ENCODE results near the gene TSNAXIP1.

Gene TSNAXIP1

DNA sequence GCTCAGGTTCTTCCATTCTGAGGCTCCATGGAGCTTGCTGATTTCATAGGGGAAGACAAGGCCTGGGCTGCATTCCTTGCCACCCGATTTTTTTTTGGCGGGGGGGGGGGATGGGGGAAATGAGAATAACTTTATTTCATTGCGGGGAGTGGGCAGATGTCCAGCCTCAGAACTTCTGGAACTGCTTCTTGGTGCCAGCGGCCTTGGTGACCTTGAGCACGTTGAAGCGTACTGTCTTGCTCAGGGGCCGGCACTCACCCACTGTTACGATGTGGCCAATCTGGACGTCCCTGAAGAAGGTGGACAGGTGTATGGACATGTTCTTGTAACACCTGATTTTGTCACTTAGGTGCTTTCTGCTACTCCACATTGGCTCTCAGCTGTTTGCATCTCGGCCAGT lies 49.1 kb downstream of the TSNAXIP1 start:
- Histone ChIP-seq H4K20me1 (ENCODE audit: insufficient read depth, low read length, poor library complexity, severe bottlenecking) (peaks cover 44% of the 10 kb centered on the region), H3K4me1 (ENCODE audit: insufficient read depth, low read length, poor library complexity, severe bottlenecking) (peaks cover 11% of the 10 kb centered on the region), H3K9ac (ENCODE audit: low read depth, low read length, poor library complexity, severe bottlenecking) (no peak overlapping the region), H3K9me2 (replicated peaks; ENCODE audit: low read depth, low read length) (no peaks in the 10 kb centered on the region), H3K79me2 (ENCODE audit: insufficient read depth, low read length) (peaks cover 94% of the 10 kb centered on the region), H3K27me3 (ENCODE audit: insufficient read depth, low read length, poor library complexity, severe bottlenecking) (no peaks in the 10 kb centered on the region), H3K9me3 (ENCODE audit: insufficient read depth, low read depth, low read length) (no peaks in the 10 kb centered on the region), H3K4me2 (ENCODE audit: low read depth, low read length, poor library complexity, severe bottlenecking) (no peak overlapping the region), H3K36me3 (ENCODE audit: insufficient read depth, low read length) (peaks cover 8% of the 10 kb centered on the region; the same call in 1 of the 2 replicates), H2AFZ (ENCODE audit: low read length) (no peak overlapping the region), H3K4me3 (ENCODE audit: low read length, poor library complexity, severe bottlenecking) (no peak overlapping the region), H3F3A (ENCODE audit: low read depth) (no peaks in the 10 kb centered on the region)
- TF ChIP-seq EZH2phosphoT487 (IDR thresholded peaks at IDR 0.05; ENCODE audit: borderline replicate concordance): no peak
- TF ChIP-seq, protein P1, sequence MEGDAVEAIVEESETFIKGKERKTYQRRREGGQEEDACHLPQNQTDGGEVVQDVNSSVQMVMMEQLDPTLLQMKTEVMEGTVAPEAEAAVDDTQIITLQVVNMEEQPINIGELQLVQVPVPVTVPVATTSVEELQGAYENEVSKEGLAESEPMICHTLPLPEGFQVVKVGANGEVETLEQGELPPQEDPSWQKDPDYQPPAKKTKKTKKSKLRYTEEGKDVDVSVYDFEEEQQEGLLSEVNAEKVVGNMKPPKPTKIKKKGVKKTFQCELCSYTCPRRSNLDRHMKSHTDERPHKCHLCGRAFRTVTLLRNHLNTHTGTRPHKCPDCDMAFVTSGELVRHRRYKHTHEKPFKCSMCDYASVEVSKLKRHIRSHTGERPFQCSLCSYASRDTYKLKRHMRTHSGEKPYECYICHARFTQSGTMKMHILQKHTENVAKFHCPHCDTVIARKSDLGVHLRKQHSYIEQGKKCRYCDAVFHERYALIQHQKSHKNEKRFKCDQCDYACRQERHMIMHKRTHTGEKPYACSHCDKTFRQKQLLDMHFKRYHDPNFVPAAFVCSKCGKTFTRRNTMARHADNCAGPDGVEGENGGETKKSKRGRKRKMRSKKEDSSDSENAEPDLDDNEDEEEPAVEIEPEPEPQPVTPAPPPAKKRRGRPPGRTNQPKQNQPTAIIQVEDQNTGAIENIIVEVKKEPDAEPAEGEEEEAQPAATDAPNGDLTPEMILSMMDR (conservative IDR thresholded peaks at IDR 0.05; ENCODE audit: low read length): no peak

DNA sequence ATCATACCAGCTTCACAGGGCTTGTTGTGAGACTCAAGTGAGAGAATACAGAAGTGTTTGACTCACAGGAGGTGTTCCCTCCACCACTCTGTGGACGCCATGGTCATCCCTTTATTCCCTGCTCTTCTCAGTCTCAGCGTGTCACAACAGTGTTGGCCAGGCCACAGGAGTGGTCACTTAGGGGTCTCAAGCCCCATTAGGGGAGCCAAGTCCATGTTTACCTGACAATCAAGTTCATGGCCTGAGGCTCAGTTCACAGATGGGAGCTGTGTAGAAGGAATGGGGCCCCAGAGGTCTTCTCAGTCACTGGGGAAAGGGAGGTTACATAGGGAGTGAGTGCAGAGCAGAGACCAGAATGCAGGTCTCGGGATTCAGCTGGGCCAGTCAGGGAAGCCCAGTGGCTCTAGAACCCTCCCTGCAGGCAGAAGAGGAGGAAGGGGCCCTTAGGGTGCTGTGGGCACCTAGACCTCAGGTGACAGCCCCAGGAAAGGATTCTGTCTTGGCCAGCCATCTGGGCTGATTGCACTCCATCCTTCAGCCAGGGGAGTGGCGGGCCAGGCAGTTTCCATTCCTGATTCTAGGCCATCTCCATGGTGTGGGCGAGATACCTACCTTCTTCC lies 50.3 kb downstream of the TSNAXIP1 start:
- no peak for TF ChIP-seq EZH2phosphoT487 (IDR thresholded peaks at IDR 0.05; ENCODE audit: borderline replicate concordance)
- TF ChIP-seq, protein P1 (conservative IDR thresholded peaks at IDR 0.05; ENCODE audit: low read length): no peak
- Histone ChIP-seq H3K9ac (ENCODE audit: low read depth, low read length, poor library complexity, severe bottlenecking) (no peak overlapping the region), H3F3A (ENCODE audit: low read depth) (no peaks in the 10 kb centered on the region), H4K20me1 (ENCODE audit: insufficient read depth, low read length, poor library complexity, severe bottlenecking) (peaks cover 42% of the 10 kb centered on the region), H3K4me3 (ENCODE audit: low read length, poor library complexity, severe bottlenecking) (no peak overlapping the region), H3K9me2 (replicated peaks; ENCODE audit: low read depth, low read length) (no peaks in the 10 kb centered on the region), H3K27me3 (ENCODE audit: insufficient read depth, low read length, poor library complexity, severe bottlenecking) (no peaks in the 10 kb centered on the region), H3K79me2 (ENCODE audit: insufficient read depth, low read length) (peaks cover 94% of the 10 kb centered on the region), H3K4me2 (ENCODE audit: low read depth, low read length, poor library complexity, severe bottlenecking) (no peak overlapping the region), H3K4me1 (ENCODE audit: insufficient read depth, low read length, poor library complexity, severe bottlenecking) (peaks cover 11% of the 10 kb centered on the region), H3K9me3 (ENCODE audit: insufficient read depth, low read depth, low read length) (no peaks in the 10 kb centered on the region), H3K36me3 (ENCODE audit: insufficient read depth, low read length) (peaks cover 21% of the 10 kb centered on the region; the same call in 1 of the 2 replicates), H2AFZ (ENCODE audit: low read length) (no peak overlapping the region)

DNA sequence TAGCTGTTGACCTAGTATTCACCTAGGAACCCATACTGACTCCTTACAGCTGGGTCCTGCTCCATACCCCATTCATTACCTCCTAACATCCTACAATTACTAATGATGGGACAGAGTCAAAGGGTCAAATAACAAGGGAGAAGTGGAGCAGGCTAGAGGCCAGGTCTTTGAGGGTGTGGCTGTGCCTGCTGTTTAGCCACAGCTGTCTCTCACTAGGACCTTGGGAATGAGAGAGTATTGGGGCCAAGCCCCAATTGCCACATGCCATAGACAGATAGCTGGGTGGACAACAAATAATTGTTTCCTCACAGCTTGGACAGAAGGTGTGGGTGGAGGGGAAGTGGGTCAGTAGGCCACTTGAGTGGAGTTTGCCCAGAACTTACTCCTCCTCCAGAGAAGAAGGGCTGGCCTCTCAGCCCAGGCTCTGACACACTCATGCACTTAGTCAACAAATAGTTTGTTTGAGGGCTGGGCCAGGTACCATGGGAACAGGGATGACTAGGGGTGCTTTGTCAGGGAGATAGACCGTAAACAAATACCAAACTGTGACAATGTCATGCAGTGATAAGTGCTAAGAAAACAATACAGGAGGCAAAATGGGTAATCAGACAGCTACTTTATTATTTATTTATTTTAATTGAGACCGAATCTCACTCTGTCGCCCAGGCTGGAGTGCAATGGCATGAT lies 51.0 kb downstream of the TSNAXIP1 start:
- H3F3A ChIP-seq (ENCODE audit: low read depth): no peaks in the 10 kb centered on the region
- no peak overlapping the region for H3K9ac ChIP-seq (ENCODE audit: low read depth, low read length, poor library complexity, severe bottlenecking)
- no peak overlapping the region for H3K4me2 ChIP-seq (ENCODE audit: low read depth, low read length, poor library complexity, severe bottlenecking)
- H3K79me2 ChIP-seq (ENCODE audit: insufficient read depth, low read length): peaks cover 97% of the 10 kb centered on the region
- no peak overlapping the region for H2AFZ ChIP-seq (ENCODE audit: low read length)
- H3K27me3 ChIP-seq (ENCODE audit: insufficient read depth, low read length, poor library complexity, severe bottlenecking): no peaks in the 10 kb centered on the region
- no peak for TF ChIP-seq EZH2phosphoT487 (IDR thresholded peaks at IDR 0.05; ENCODE audit: borderline replicate concordance)
- TF ChIP-seq, protein P1 (conservative IDR thresholded peaks at IDR 0.05; ENCODE audit: low read length): no peak
- H3K36me3 ChIP-seq (ENCODE audit: insufficient read depth, low read length): peaks cover 22% of the 10 kb centered on the region; the same call in 1 of the 2 replicates
- no peaks in the 10 kb centered on the region for H3K9me3 ChIP-seq (ENCODE audit: insufficient read depth, low read depth, low read length)
- H3K9me2 ChIP-seq (replicated peaks; ENCODE audit: low read depth, low read length): no peaks in the 10 kb centered on the region
- H3K4me3 ChIP-seq (ENCODE audit: low read length, poor library complexity, severe bottlenecking): no peak overlapping the region
- H4K20me1 ChIP-seq (ENCODE audit: insufficient read depth, low read length, poor library complexity, severe bottlenecking): peaks cover 42% of the 10 kb centered on the region
- H3K4me1 ChIP-seq (ENCODE audit: insufficient read depth, low read length, poor library complexity, severe bottlenecking): peaks cover 11% of the 10 kb centered on the region

All from Loucy (cell line).